Measurements from ENCODE around the gene GPC3. TPM values are rescaled to one million over a fixed set of nuclear protein-coding genes. Genes with fewer than 3 reads are reported as not detected.

GPC3 gene
- total RNA-seq, 1 experiment from 2014 or later: 0.98 TPM

DNA sequence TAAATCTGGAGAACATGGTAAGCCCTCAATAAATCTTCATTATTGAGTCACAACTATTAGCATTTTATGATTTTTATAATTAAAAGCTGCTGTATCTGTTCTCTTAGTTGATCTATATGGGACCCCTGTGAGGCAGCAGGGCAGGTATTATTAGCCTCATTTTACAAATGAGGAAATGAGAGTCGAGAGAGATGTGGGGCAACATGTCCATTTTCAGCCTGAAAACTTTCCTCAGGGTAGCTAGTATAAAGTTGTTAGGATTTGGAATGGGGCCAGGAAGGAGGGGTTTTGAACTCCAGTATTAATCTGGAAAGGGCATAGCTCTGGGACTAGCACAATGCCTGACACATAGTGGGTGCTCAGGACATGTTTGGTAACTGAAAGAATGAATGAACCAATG, 378.4 kb downstream of the GPC3 start:
- Histone ChIP-seq H3K27me3 (ENCODE audit: insufficient read depth, low read length) (no peaks in the 10 kb centered on the region), H3K4me2 (ENCODE audit: low read length) (no peak overlapping the region), H3K9ac (ENCODE audit: low read length) (no peak overlapping the region), H3K4me1 (ENCODE audit: control insufficient read depth in 1 of 2, insufficient read depth in 2 of 2, low read length in 2 of 2) (no peaks in the 10 kb centered on the region), H3K27ac (ENCODE audit: low read depth, low read length) (no peak overlapping the region), H3K9me3 (ENCODE audit: control insufficient read depth in 1 of 2, insufficient read depth in 1 of 2, low read depth in 1 of 2, low read length in 2 of 2) (no peaks in the 10 kb centered on the region), H3K36me3 (ENCODE audit: control insufficient read depth in 1 of 2, insufficient read depth in 2 of 2, low read length in 2 of 2) (no peaks in the 10 kb centered on the region), H2AFZ (ENCODE audit: low read depth, low read length, poor library complexity, severe bottlenecking) (no peak overlapping the region), H3K4me3 (replicated peaks in 1 of 2; ENCODE audit: low read depth in 1 of 2, low read length in 2 of 2) (no peak overlapping the region), H3K9me2 (ENCODE audit: insufficient read depth) (no peaks in the 10 kb centered on the region), H4K20me1 (ENCODE audit: insufficient read depth) (no peaks in the 10 kb centered on the region), H3K79me2 (ENCODE audit: insufficient read depth, low read length) (no peaks in the 10 kb centered on the region)
- ChIA-PET RAD21 (ENCODE audit: low non-redundant PET in 1 of 2, low total read pairs in 2 of 2, uncharacterized antibody in 2 of 2, unreplicated experiment in 2 of 2) (no interaction called here), POLR2A (no interaction called here), CTCF (no interaction called here)
- intact Hi-C loops (cut with micrococcal nuclease): no loop called here
- BruUV-seq (replicated peaks): no TSS peak
- DNase-seq (ENCODE audit: low read depth, low spot score) (no peak), ATAC-seq (no peak)
- TF ChIP-seq EZH2 (IDR thresholded peaks at IDR 0.05): no peak
- no peak for TF ChIP-seq SP1 (IDR thresholded peaks at IDR 0.05; ENCODE audit: low read depth)

DNA sequence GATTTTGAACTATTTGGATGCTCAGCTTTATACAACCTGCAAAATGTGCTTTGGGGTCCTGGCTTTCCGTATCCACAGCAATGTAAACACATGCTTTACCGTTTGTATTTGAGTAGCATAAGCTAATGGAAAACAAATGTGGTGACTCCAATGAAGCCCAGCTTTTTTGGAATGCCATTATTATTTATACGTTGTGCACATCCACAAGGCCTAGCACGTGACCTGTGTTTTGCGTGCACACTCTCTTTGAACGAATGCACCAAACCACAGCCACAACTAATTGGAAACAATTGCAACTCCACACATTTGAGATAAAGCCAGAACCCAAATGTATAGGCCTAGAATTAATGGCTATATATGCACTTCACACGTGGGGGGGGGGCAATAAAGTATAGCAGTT, 380.6 kb downstream of the GPC3 start:
- no peaks in the 10 kb centered on the region for H3K36me3 ChIP-seq (ENCODE audit: control insufficient read depth in 1 of 2, insufficient read depth in 2 of 2, low read length in 2 of 2)
- no peaks in the 10 kb centered on the region for H3K9me3 ChIP-seq (ENCODE audit: control insufficient read depth in 1 of 2, insufficient read depth in 1 of 2, low read depth in 1 of 2, low read length in 2 of 2)
- no peak overlapping the region for H3K27ac ChIP-seq (ENCODE audit: low read depth, low read length)
- H3K9me2 ChIP-seq (ENCODE audit: insufficient read depth): no peaks in the 10 kb centered on the region
- no peak for TF ChIP-seq POLR2AphosphoS5 (IDR thresholded peaks at IDR 0.05; ENCODE audit: low read depth, low read length)
- H3K79me2 ChIP-seq (ENCODE audit: insufficient read depth, low read length): no peaks in the 10 kb centered on the region
- ATAC-seq (no peak), DNase-seq (ENCODE audit: low read depth, low spot score) (no peak)
- no peak overlapping the region for H3K4me2 ChIP-seq (ENCODE audit: low read length)
- no TSS peak for BruUV-seq (replicated peaks)
- H4K20me1 ChIP-seq (ENCODE audit: insufficient read depth): no peaks in the 10 kb centered on the region
- intact Hi-C loops (cut with micrococcal nuclease): no loop called here
- no peaks in the 10 kb centered on the region for H3K4me1 ChIP-seq (ENCODE audit: control insufficient read depth in 1 of 2, insufficient read depth in 2 of 2, low read length in 2 of 2)
- H3K4me3 ChIP-seq (replicated peaks in 1 of 2; ENCODE audit: low read depth in 1 of 2, low read length in 2 of 2): no peak overlapping the region
- RAD21 ChIA-PET (ENCODE audit: low non-redundant PET in 1 of 2, low total read pairs in 2 of 2, uncharacterized antibody in 2 of 2, unreplicated experiment in 2 of 2): no interaction called here
- CTCF ChIA-PET: no interaction called here
- POLR2A ChIA-PET: no interaction called here
- H3K27me3 ChIP-seq (ENCODE audit: insufficient read depth, low read length): no peaks in the 10 kb centered on the region
- no peak overlapping the region for H2AFZ ChIP-seq (ENCODE audit: low read depth, low read length, poor library complexity, severe bottlenecking)
- no peak overlapping the region for H3K9ac ChIP-seq (ENCODE audit: low read length)

DNA sequence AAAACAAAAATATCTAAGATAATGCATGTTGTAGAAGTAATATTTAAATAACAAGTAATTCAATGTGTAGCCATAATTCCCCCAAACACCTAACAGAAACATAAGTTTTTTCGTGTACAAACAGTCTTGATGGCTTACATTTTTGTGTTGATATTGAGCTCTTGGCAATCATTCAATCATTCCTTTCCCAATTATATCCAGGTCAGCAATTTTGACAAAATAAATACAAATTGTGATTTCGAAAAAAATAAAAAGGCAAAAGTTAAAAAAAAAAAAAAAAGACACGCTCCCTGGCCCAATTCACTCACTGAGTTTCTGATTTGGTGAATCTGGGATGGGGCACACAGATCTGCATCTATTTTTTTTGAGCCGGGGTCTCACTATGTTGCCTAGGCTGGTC, 382.5 kb downstream of the GPC3 start:
- Histone ChIP-seq H4K20me1 (ENCODE audit: insufficient read depth) (no peaks in the 10 kb centered on the region), H3K27ac (ENCODE audit: low read depth, low read length) (no peak overlapping the region), H3K36me3 (ENCODE audit: control insufficient read depth in 1 of 2, insufficient read depth in 2 of 2, low read length in 2 of 2) (no peaks in the 10 kb centered on the region), H2AFZ (ENCODE audit: low read depth, low read length, poor library complexity, severe bottlenecking) (no peak overlapping the region), H3K9ac (ENCODE audit: low read length) (no peak overlapping the region), H3K4me3 (replicated peaks in 1 of 2; ENCODE audit: low read depth in 1 of 2, low read length in 2 of 2) (no peak overlapping the region), H3K9me3 (ENCODE audit: control insufficient read depth in 1 of 2, insufficient read depth in 1 of 2, low read depth in 1 of 2, low read length in 2 of 2) (no peaks in the 10 kb centered on the region), H3K79me2 (ENCODE audit: insufficient read depth, low read length) (no peaks in the 10 kb centered on the region), H3K4me1 (ENCODE audit: control insufficient read depth in 1 of 2, insufficient read depth in 2 of 2, low read length in 2 of 2) (no peaks in the 10 kb centered on the region), H3K9me2 (ENCODE audit: insufficient read depth) (no peaks in the 10 kb centered on the region), H3K4me2 (ENCODE audit: low read length) (no peak overlapping the region), H3K27me3 (ENCODE audit: insufficient read depth, low read length) (no peaks in the 10 kb centered on the region)
- CTCF ChIA-PET: no interaction called here
- no TSS peak for BruUV-seq (replicated peaks)
- DNase-seq (ENCODE audit: low read depth, low spot score) (no peak), ATAC-seq (no peak)
- intact Hi-C loops (cut with micrococcal nuclease): no loop called here
- no peak for TF ChIP-seq EZH2phosphoT487 (IDR thresholded peaks at IDR 0.05; ENCODE audit: borderline replicate concordance)
- no peak for TF ChIP-seq ELF1 (IDR thresholded peaks at IDR 0.05; ENCODE audit: borderline replicate concordance, low read depth)
- TF ChIP-seq JUND (IDR thresholded peaks at IDR 0.05): no peak
- TF ChIP-seq, protein P1, sequence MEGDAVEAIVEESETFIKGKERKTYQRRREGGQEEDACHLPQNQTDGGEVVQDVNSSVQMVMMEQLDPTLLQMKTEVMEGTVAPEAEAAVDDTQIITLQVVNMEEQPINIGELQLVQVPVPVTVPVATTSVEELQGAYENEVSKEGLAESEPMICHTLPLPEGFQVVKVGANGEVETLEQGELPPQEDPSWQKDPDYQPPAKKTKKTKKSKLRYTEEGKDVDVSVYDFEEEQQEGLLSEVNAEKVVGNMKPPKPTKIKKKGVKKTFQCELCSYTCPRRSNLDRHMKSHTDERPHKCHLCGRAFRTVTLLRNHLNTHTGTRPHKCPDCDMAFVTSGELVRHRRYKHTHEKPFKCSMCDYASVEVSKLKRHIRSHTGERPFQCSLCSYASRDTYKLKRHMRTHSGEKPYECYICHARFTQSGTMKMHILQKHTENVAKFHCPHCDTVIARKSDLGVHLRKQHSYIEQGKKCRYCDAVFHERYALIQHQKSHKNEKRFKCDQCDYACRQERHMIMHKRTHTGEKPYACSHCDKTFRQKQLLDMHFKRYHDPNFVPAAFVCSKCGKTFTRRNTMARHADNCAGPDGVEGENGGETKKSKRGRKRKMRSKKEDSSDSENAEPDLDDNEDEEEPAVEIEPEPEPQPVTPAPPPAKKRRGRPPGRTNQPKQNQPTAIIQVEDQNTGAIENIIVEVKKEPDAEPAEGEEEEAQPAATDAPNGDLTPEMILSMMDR (IDR thresholded peaks at IDR 0.05 in 2 of 3, conservative IDR thresholded peaks at IDR 0.05 in 1 of 3; ENCODE audit: borderline replicate concordance in 1 of 3, insufficient read depth in 1 of 3, low read depth in 2 of 3, low read length in 2 of 3): no peak
- TF ChIP-seq TCF7L2 (IDR thresholded peaks at IDR 0.05; ENCODE audit: borderline replicate concordance, extremely low read depth, insufficient read depth, insufficient read length): no peak
- no peak for TF ChIP-seq POLR2A (IDR thresholded peaks at IDR 0.05; ENCODE audit: borderline replicate concordance, extremely low read depth, insufficient read depth, insufficient read length)
- TF ChIP-seq, protein P2, sequence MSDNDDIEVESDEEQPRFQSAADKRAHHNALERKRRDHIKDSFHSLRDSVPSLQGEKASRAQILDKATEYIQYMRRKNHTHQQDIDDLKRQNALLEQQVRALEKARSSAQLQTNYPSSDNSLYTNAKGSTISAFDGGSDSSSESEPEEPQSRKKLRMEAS (IDR thresholded peaks at IDR 0.05): no peak
- TF ChIP-seq EGR1 (IDR thresholded peaks at IDR 0.05; ENCODE audit: low read depth): no peak
- no peak for TF ChIP-seq YY1 (IDR thresholded peaks at IDR 0.05; ENCODE audit: extremely low read depth, insufficient replicate concordance, low read depth, low read length)
- POLR2A ChIA-PET: no interaction called here
- RAD21 ChIA-PET (ENCODE audit: low non-redundant PET in 1 of 2, low total read pairs in 2 of 2, uncharacterized antibody in 2 of 2, unreplicated experiment in 2 of 2): no interaction called here
